Endometrial microvascular endothelial cells (primary cell): ENCODE measurements around the gene MAP4K4. TPM values are rescaled to one million over a fixed set of nuclear protein-coding genes. Genes with fewer than 3 reads are reported as not detected.
"Not testable (repeated sequence)": the region's sequence is repeated elsewhere in the genome, so short reads cannot be mapped to it uniquely, and the experiment has no call there.

Source experiments
- in situ Hi-C: cut with HindIII; loops from 2 replicates; pipeline ENCODE4 v1.10.0; 2017; ENCODE audit warnings: low sequenced_read_pairs, low pct_unique_long_range_greater_than_20kb; ENCODE audit errors: inconsistent ontology term
- total RNA-seq: library from RNA; depleted of rRNA; stranded (reverse); fragments of >200 nt; gene quantifications from one replicate; pipeline ENCODE4 v1.2.3, GENCODE V29; 2015; ENCODE audit errors: inconsistent ontology term

Gene MAP4K4
- total RNA-seq, 1 donor from 2014 or later, result 109 TPM

DNA sequence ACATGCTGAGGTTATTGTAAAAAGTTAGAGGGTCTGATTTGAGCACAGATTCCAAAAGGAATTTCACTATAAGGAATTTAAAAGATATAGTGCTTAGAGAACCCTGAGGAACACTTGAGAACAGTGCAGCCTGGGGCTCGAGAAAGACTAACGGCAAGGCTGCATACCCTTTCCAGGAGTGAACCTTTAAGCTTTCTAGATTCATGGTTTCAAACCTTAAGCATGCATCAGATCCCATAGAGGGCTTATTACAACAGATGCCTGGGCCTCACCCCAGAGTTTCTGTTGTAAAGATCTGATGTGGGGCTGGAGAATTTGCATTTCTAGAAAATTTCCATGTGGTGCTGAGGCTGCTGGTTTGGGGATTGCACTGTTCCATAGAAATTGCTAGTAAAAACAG is 203.7 kb downstream of the MAP4K4 start:
- in situ Hi-C loops, result no loop called here

DNA sequence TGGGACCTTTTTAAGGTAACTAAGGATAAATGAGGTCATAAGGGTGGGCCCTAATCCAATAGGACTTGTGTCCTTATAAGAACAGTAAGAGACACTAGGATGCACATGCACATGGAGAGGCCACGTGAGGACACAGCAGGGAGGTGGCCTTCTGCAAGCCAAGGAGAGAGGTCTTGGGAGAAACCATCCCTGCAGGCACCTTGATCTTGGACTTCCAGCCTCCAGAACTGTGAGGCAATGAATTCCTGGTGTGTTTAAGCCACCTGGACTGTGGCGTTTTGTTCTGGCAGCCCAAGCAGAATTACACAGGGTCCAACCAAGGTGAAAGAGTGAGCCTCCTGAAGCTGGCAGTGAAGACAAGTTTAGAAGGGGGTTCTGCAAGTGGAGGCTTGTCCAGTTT is 204.7 kb downstream of the MAP4K4 start:
- in situ Hi-C loops, result no loop called here

DNA sequence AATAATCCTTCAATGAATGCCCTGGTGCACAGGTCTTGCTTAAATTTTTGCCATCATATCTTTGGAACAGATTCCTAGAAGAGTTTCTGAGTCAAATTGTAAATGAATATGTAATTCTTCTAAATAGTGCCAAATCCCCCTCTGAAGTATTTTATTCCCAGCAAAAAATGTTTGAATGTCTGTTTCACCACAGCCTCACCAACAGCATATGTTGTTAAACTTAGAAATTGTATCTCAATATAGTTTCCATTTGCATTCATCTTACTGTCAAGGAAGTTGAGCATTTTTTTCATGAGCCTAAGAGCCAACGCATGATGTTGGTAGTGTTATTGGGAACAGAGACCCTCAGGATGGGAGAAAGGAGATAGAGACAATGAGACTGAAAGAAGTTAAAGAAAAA is 207.4 kb downstream of the MAP4K4 start:
- in situ Hi-C loops, result no loop called here

DNA sequence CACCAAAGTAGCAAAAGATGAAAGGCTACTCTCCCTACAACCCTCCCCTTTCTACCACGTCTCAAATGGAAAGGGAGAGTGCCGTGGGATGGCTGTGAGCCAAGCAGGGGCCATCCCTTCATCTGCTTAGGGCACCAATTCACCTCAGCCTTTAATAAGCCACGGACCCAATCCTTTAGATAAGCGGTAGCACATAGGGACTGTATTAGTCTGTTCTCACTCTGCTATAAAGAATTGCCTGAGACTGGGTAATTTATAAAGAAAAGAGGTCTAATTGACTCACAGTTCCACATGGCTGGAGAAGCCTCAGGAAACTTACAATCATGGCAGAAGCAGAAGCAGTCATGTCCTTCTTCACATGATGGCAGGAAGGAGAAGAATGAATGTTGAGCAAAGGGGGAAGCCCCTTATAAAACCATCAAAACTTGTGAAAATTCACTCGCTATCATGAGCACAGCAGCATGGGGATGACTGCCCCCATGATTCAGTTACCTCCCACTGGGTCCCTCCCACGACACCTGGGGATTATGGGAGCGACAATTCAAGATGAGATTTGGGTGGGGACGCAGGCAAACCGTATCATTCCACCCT is 208.3 kb downstream of the MAP4K4 start:
- in situ Hi-C loops, result no loop called here

GRCh38 chr2:101909760-101910159 is 212.3 kb downstream of the MAP4K4 start:
- in situ Hi-C loops, result no loop called here

DNA sequence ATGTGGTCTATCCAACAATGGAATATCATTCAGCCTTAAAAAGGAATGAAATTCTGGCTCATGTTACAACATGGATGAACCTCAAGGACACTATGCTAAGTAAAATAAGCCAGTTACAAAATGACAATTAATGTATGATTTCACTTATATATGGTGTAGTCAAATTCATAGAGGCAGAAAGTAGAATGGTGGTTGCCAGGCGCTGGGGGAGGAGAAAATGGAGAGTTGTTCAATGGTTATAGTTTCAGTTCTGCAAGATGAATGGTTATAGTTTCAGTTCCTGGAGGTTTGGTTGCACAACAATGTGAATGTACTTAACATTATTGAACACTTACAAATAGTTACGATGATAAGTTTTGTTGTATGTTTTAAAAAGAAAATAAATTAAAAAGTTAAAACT is 215.0 kb downstream of the MAP4K4 start:
- in situ Hi-C loops, result no loop called here

DNA sequence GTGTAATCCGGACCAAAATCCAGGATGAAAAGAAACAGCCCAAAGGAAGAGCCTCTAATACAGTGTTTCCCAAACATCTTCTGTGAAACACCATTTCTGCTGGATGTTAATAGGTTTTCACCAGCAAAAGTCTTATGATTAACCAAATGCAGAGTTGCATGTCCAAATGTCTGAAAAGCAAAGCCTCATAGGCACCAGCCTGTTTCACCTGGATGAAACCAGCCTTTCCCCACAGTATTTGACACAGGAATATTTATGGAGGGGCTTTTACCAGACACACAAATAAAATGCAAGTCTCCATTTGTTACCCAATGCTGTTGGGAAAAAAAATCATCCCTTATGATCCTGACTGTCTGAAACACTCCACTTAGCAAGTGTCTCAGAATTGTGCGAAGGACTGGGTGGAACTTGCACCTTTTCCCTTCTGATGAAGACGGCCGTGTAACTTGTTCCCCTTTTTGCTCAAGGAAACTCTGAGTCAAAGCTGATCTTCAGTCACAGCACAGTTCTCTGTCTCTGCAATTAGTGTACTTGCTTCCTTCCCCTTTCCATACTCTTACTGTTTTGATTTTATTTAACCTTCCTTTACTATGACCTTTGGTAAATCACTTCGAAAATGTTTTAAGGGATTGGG is 223.9 kb downstream of the MAP4K4 start:
- in situ Hi-C loops, result no loop called here

GRCh38 chr2:101921953-101922325 is 224.4 kb downstream of the MAP4K4 start:
- in situ Hi-C loops, result no loop called here

- in situ Hi-C loops, result not testable (repeated sequence)
Measured at GRCh38 chr2:101924311-101924710, 226.8 kb downstream of the MAP4K4 start.

GRCh38 chr2:101930019-101930418 is 232.5 kb downstream of the MAP4K4 start:
- in situ Hi-C loops, result no loop called here

GRCh38 chr2:101930847-101931246 is 233.3 kb downstream of the MAP4K4 start:
- in situ Hi-C loops, result no loop called here

- in situ Hi-C loops, result no loop called here
Measured at GRCh38 chr2:101931402-101931801, 233.9 kb downstream of the MAP4K4 start.

DNA sequence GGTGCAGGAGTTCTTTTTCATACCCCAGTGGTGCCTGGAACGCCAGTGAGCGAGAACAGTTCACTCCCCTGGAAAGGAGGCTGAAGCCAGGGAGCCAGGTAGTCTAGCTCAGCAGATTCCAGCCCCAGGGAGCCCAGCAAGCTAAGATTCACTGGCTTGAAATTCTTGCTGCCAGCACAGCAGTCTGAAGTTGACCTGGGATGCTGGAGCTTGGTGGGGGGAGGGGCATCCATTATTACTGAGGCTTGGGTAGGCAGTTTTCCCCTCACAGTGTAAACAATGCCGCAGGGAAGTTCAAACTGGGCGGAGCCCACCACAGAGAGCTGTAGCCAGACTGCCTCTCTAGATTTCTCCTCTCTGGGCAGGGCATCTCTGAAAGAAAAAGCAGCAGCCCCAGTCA is 238.3 kb downstream of the MAP4K4 start:
- in situ Hi-C loops, result not testable (repeated sequence)

DNA sequence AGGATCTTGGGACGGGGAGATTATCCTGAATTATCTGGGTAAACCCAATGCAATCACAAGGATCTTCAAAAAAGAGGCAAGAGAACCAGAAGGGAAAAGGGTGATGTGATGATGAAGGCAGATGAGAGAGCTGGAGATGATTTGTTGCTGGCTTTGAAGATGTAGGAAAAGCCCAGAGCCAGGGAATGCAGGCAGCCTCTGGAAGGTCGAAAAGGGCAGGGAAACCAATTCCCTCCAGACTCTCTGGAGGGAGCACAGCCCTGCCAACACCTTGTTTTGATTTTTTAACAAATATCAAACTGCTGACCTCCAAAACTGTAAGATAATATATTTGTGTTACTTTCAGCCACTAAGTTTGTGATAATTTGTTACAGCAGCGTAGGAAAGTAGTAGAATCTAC is 245.3 kb downstream of the MAP4K4 start:
- in situ Hi-C loops, result no loop called here

Other genes with a start within 250 kb of the MAP4K4 start
- gene RFX8, start 222.6 kb upstream of the MAP4K4 start, total RNA-seq, result not detected